GM10248 (cell line): ENCODE measurements around the gene KRTAP10-2.
A peak's percentile ranks its signal among the peaks of the same experiment; 100 is the strongest.

Experiments used
- CTCF ChIA-PET: fragments of 300-600 bp; sonication (Branson Sonifier 250); formaldehyde crosslinking; extraction: SDS; loops from one replicate; lab custom pipeline; 2021; ENCODE audit warnings: antibody characterized with exemption; lab: Yijun Ruan, JAX
- POLR2A ChIA-PET: fragments of 350-650 bp; sonication (Branson Sonifier 250); formaldehyde crosslinking; extraction: SDS; loops from one replicate; lab custom pipeline; 2020; ENCODE audit warnings: antibody characterized with exemption; lab: Yijun Ruan, JAX
- DNase-seq: peaks from one replicate; pipeline ENCODE4 v3.0.0; 2012; ENCODE audit errors: extremely low spot score
- TF ChIP-seq, protein P1 (sequence below): IDR thresholded peaks from 2 replicates; pipeline ENCODE4 v1.5.1; 2012; ENCODE audit warnings: mild to moderate bottlenecking, low read depth; ENCODE audit errors: extremely low read depth, missing control alignments, control extremely low read depth

KRTAP10-2 gene

GRCh38 chr21:44510508-44511218, 40.6 kb downstream of the KRTAP10-2 start:
- peak; percentile 85 for DNase-seq
- TF ChIP-seq, protein P1, sequence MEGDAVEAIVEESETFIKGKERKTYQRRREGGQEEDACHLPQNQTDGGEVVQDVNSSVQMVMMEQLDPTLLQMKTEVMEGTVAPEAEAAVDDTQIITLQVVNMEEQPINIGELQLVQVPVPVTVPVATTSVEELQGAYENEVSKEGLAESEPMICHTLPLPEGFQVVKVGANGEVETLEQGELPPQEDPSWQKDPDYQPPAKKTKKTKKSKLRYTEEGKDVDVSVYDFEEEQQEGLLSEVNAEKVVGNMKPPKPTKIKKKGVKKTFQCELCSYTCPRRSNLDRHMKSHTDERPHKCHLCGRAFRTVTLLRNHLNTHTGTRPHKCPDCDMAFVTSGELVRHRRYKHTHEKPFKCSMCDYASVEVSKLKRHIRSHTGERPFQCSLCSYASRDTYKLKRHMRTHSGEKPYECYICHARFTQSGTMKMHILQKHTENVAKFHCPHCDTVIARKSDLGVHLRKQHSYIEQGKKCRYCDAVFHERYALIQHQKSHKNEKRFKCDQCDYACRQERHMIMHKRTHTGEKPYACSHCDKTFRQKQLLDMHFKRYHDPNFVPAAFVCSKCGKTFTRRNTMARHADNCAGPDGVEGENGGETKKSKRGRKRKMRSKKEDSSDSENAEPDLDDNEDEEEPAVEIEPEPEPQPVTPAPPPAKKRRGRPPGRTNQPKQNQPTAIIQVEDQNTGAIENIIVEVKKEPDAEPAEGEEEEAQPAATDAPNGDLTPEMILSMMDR = peak; percentile 77
- POLR2A ChIA-PET = no interaction called here
- CTCF ChIA-PET = interaction anchor here (0.7 to 7.3 kb wide), 25 partner anchors 9 to 627 kb away, joined by 3 to 67 read pairs (median 3); partner anchors contain the start of gene UBE2G2

DNA sequence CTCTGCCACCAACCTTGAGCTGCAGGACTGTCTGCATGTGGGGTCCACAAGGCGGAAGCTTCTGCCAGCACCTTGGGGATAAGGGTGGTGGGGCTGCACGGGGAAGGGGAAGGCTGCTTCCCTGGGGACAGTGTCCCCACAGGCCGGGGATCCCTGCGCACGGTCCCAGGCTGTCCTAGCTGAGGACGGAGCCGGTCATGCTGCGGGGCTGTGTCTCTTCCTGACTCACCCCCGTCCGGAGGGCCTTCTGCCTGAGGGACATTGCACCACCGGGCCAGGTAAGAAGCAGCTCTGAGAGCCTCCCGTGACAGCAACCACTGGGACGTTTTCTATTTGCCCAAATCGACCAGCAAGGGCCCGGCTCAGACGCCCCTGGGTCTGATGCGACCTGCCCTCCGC, 41.2 kb downstream of the KRTAP10-2 start:
- ChIA-PET CTCF (interaction anchor here (0.6 to 7.3 kb wide), 20 partner anchors 9 to 628 kb away, joined by 3 to 67 read pairs (median 4); partner anchors contain the start of gene UBE2G2), POLR2A (no interaction called here)
- TF ChIP-seq, protein P1 = no peak
- DNase-seq = no peak

- TF ChIP-seq, protein P1 = no peak
- ChIA-PET CTCF (interaction anchor here (0.6 to 7.3 kb wide), 15 partner anchors 8 to 299 kb away, joined by 3 to 67 read pairs (median 5); partner anchors contain the start of gene UBE2G2), POLR2A (no interaction called here)
- DNase-seq = no peak
Observed at GRCh38 chr21:44509539-44509938, 41.8 kb downstream of the KRTAP10-2 start.

DNA sequence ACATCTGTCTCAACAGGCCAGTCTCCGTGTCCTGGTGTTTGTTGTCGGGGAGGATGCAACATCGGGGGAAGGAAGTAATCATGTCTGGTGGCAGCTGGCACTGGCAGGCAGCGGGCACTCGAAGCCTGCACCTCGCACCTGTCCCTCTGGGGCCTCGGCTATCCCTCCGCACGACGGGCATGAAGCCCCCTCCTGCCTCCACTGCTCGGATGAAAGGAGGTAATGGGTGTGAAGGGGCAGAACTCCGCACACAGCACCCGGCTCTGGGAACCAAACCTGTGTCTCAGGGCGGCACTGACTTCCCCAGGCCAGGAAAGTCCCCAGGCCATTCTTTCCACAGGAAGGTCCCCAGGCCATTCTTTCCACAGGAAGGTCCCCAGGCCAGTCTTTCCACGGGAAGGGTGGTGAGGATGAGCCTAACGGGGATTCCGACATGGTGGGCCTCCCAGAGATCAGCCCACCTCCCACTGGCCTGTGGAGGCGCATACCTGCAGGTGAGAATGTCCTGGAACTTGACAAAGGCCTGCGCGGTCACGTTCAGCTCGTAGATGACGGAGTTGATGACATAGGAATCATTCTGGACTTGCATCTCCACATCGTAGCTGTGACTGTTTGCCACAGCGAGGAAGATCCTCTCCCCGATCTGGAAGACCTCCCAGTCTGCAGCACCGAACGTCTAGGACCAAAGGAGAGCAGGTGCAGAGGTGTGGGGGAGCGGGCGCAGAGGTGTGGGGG, 42.4 kb downstream of the KRTAP10-2 start:
- TF ChIP-seq, protein P1 = no peak
- DNase-seq = no peak
- CTCF ChIA-PET = interaction anchor here (2.0 to 7.3 kb wide), 4 partner anchors 9 to 285 kb away, joined by 5 to 67 read pairs (median 8); no protein-coding TSS in a partner anchor
- POLR2A ChIA-PET = no interaction called here

- ChIA-PET CTCF (interaction anchor here (7.3 kb wide), 1 partner anchor 285 kb away, joined by 67 read pairs; no protein-coding TSS in a partner anchor), POLR2A (no interaction called here)
- no peak for DNase-seq
- TF ChIP-seq, protein P1 = no peak
Observed at GRCh38 chr21:44508426-44508710, 42.9 kb downstream of the KRTAP10-2 start.

GRCh38 chr21:44507673-44508425, 43.5 kb downstream of the KRTAP10-2 start:
- TF ChIP-seq, protein P1 = no peak
- POLR2A ChIA-PET = no interaction called here
- no peak for DNase-seq
- CTCF ChIA-PET = interaction anchor here (7.3 kb wide), 1 partner anchor 286 kb away, joined by 67 read pairs; no protein-coding TSS in a partner anchor
